ENCODE measurements around the gene TMLHE.

DNA sequence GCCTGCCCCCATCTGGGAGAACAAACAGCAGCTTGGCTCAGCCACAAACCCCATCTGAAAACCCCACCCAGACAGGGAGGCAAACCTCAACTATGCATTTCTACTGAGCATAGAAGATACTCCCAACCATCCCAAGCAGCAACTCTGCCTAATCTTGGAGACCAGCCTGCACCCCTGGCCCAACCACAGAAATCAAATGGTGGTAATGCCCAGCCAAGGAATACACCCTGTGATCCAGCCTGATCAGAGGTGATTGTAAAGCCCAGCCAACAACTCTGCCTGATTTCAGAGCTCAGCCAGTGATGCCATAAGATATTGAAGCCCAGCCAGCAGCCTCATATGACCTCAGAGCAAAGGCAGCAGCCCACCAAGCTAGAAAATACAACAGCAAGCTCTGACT lies 19.8 kb downstream of the TMLHE start:
- TF ChIP-seq POLR2AphosphoS5 (IDR thresholded peaks at IDR 0.05) = no peak
- no peak for TF ChIP-seq POLR2A (IDR thresholded peaks at IDR 0.05)
- TF ChIP-seq, protein P1, sequence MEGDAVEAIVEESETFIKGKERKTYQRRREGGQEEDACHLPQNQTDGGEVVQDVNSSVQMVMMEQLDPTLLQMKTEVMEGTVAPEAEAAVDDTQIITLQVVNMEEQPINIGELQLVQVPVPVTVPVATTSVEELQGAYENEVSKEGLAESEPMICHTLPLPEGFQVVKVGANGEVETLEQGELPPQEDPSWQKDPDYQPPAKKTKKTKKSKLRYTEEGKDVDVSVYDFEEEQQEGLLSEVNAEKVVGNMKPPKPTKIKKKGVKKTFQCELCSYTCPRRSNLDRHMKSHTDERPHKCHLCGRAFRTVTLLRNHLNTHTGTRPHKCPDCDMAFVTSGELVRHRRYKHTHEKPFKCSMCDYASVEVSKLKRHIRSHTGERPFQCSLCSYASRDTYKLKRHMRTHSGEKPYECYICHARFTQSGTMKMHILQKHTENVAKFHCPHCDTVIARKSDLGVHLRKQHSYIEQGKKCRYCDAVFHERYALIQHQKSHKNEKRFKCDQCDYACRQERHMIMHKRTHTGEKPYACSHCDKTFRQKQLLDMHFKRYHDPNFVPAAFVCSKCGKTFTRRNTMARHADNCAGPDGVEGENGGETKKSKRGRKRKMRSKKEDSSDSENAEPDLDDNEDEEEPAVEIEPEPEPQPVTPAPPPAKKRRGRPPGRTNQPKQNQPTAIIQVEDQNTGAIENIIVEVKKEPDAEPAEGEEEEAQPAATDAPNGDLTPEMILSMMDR (IDR thresholded peaks at IDR 0.05) = no peak

Data from upper lobe of left lung (tissue), 4 donors.